SK-N-SH treated with all-trans-retinoic acid at 6 μM for 48 hours (cell line): Measurements from ENCODE around the gene C20orf141.
"Not testable (repeated sequence)": the region's sequence is repeated elsewhere in the genome, so short reads cannot be mapped to it uniquely, and the experiment has no call there.

ENCODE experiments used
- ATAC-seq: fragments of 200-7000 bp; cut with Tn5 transposase; 3 replicates; pipeline ENCODE4 v1.9.1; 2020; ENCODE audit warnings: mild to moderate bottlenecking, moderate library complexity
- ARNTL ChIP-seq: fragments of 450-650 bp; formaldehyde crosslinking; IDR thresholded peaks from 2 replicates; pipeline ENCODE4 v1.5.0; 2020; ENCODE audit warnings: low read depth, mild to moderate bottlenecking, moderate library complexity, borderline replicate concordance
- BACH2 ChIP-seq: fragments of 250-450 bp; sonication (Bioruptor Pico); IDR thresholded peaks from 2 replicates; pipeline ENCODE4 v1.9.0; 2021; ENCODE audit warnings: mild to moderate bottlenecking, borderline replicate concordance
- CSDC2 ChIP-seq: fragments of 250-450 bp; sonication (Bioruptor Pico); IDR thresholded peaks from 2 replicates; pipeline ENCODE4 v1.5.0; 2020; ENCODE audit warnings: mild to moderate bottlenecking, moderate library complexity
- OSR1 ChIP-seq: fragments of 250-450 bp; sonication (Bioruptor Pico); IDR thresholded peaks from 2 replicates; pipeline ENCODE4 v1.8.0; 2022; ENCODE audit warnings: moderate library complexity, mild to moderate bottlenecking, inconsistent platforms
- PATZ1 ChIP-seq: fragments of 250-450 bp; sonication (Bioruptor Pico); IDR thresholded peaks from 2 replicates; pipeline ENCODE4 v1.8.0; 2020; ENCODE audit warnings: mild to moderate bottlenecking, moderate library complexity, borderline replicate concordance
- SNAI2 ChIP-seq: fragments of 250-450 bp; sonication (Bioruptor Pico); IDR thresholded peaks from 2 replicates; pipeline ENCODE4 v1.5.0; 2020; ENCODE audit warnings: mild to moderate bottlenecking, moderate library complexity
- TOX ChIP-seq: fragments of 250-450 bp; sonication (Bioruptor Pico); IDR thresholded peaks from 2 replicates; pipeline ENCODE4 v1.8.0; 2021; ENCODE audit warnings: mild to moderate bottlenecking, moderate library complexity, borderline replicate concordance
- ZC3H10 ChIP-seq: fragments of 250-450 bp; sonication (Bioruptor Pico); IDR thresholded peaks from 2 replicates; pipeline ENCODE4 v1.5.1; 2021; ENCODE audit warnings: mild to moderate bottlenecking, moderate library complexity
- ZFP3 ChIP-seq: fragments of 250-450 bp; sonication (Bioruptor Pico); IDR thresholded peaks from 2 replicates; pipeline ENCODE4 v1.5.0; 2020; ENCODE audit warnings: mild to moderate bottlenecking, moderate library complexity
- ZFP30 ChIP-seq: fragments of 450-650 bp; formaldehyde crosslinking; IDR thresholded peaks from 2 replicates; pipeline ENCODE4 v1.5.0; 2022; ENCODE audit warnings: mild to moderate bottlenecking, moderate library complexity
- ZNF70 ChIP-seq: fragments of 450-650 bp; formaldehyde crosslinking; IDR thresholded peaks from 2 replicates; pipeline ENCODE4 v1.5.0; 2020; ENCODE audit warnings: mild to moderate bottlenecking, moderate library complexity
- ZNF8 ChIP-seq: fragments of 450-650 bp; formaldehyde crosslinking; IDR thresholded peaks from 2 replicates; pipeline ENCODE4 v1.5.0; 2020; ENCODE audit warnings: mild to moderate bottlenecking, moderate library complexity
- TF ChIP-seq, protein P1 (sequence below): fragments of 250-450 bp; sonication (Bioruptor Pico); IDR thresholded peaks from 2 replicates; pipeline ENCODE4 v1.8.0; 2021; ENCODE audit warnings: low read depth, mild to moderate bottlenecking, moderate library complexity, borderline replicate concordance
- TF ChIP-seq, protein P2 (sequence below): fragments of 250-450 bp; sonication (Bioruptor Pico); IDR thresholded peaks from 2 replicates; pipeline ENCODE4 v1.5.0; 2020; ENCODE audit warnings: mild to moderate bottlenecking, moderate library complexity
- TF ChIP-seq, protein P3 (sequence below): fragments of 250-450 bp; sonication (Bioruptor Pico); IDR thresholded peaks from 2 replicates; pipeline ENCODE4 v1.5.1; 2020; ENCODE audit warnings: low read depth, mild to moderate bottlenecking, moderate library complexity

C20orf141 gene

GRCh38 chr20:2768632-2769015 lies 46.2 kb upstream of the C20orf141 start:
- ATAC-seq: peak; percentile 25
- TF ChIP-seq ZFP30 (CRISPR knock-in tag): no peak
- TF ChIP-seq, all 23 proteins: peak for 0

GRCh38 chr20:2770091-2770490 lies 44.7 kb upstream of the C20orf141 start:
- not testable (repeated sequence) for ATAC-seq

GRCh38 chr20:2771631-2772080 lies 43.1 kb upstream of the C20orf141 start:
- no peak for ATAC-seq
- TF ChIP-seq TOX (no peak), ZNF8 (CRISPR knock-in tag) (no peak), SNAI2 (no peak), ZC3H10 (no peak), ZFP3 (no peak), PATZ1 (CRISPR knock-in tag) (no peak), ARNTL (CRISPR knock-in tag) (no peak), BACH2 (CRISPR knock-in tag) (no peak)
- TF ChIP-seq, protein P1, sequence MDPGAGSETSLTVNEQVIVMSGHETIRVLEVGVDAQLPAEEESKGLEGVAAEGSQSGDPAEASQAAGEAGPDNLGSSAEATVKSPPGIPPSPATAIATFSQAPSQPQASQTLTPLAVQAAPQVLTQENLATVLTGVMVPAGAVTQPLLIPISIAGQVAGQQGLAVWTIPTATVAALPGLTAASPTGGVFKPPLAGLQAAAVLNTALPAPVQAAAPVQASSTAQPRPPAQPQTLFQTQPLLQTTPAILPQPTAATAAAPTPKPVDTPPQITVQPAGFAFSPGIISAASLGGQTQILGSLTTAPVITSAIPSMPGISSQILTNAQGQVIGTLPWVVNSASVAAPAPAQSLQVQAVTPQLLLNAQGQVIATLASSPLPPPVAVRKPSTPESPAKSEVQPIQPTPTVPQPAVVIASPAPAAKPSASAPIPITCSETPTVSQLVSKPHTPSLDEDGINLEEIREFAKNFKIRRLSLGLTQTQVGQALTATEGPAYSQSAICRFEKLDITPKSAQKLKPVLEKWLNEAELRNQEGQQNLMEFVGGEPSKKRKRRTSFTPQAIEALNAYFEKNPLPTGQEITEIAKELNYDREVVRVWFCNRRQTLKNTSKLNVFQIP: no peak
- TF ChIP-seq, protein P2, sequence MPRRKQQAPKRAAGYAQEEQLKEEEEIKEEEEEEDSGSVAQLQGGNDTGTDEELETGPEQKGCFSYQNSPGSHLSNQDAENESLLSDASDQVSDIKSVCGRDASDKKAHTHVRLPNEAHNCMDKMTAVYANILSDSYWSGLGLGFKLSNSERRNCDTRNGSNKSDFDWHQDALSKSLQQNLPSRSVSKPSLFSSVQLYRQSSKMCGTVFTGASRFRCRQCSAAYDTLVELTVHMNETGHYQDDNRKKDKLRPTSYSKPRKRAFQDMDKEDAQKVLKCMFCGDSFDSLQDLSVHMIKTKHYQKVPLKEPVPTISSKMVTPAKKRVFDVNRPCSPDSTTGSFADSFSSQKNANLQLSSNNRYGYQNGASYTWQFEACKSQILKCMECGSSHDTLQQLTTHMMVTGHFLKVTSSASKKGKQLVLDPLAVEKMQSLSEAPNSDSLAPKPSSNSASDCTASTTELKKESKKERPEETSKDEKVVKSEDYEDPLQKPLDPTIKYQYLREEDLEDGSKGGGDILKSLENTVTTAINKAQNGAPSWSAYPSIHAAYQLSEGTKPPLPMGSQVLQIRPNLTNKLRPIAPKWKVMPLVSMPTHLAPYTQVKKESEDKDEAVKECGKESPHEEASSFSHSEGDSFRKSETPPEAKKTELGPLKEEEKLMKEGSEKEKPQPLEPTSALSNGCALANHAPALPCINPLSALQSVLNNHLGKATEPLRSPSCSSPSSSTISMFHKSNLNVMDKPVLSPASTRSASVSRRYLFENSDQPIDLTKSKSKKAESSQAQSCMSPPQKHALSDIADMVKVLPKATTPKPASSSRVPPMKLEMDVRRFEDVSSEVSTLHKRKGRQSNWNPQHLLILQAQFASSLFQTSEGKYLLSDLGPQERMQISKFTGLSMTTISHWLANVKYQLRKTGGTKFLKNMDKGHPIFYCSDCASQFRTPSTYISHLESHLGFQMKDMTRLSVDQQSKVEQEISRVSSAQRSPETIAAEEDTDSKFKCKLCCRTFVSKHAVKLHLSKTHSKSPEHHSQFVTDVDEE (CRISPR knock-in tag): no peak

- TF ChIP-seq PATZ1 (CRISPR knock-in tag): no peak
- TF ChIP-seq OSR1 (CRISPR knock-in tag): no peak
- TF ChIP-seq, protein P3, sequence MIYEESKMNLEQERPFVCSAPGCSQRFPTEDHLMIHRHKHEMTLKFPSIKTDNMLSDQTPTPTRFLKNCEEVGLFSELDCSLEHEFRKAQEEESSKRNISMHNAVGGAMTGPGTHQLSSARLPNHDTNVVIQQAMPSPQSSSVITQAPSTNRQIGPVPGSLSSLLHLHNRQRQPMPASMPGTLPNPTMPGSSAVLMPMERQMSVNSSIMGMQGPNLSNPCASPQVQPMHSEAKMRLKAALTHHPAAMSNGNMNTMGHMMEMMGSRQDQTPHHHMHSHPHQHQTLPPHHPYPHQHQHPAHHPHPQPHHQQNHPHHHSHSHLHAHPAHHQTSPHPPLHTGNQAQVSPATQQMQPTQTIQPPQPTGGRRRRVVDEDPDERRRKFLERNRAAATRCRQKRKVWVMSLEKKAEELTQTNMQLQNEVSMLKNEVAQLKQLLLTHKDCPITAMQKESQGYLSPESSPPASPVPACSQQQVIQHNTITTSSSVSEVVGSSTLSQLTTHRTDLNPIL (CRISPR knock-in tag): no peak
- no peak for TF ChIP-seq ZC3H10
- no peak for TF ChIP-seq ZNF8 (CRISPR knock-in tag)
- TF ChIP-seq CSDC2 (CRISPR knock-in tag): no peak
- TF ChIP-seq SNAI2: no peak
- TF ChIP-seq ZNF70: no peak
- TF ChIP-seq, all 23 proteins: peak for 0
- no peak for ATAC-seq
These were observed 41.0 kb upstream of the C20orf141 start for GRCh38 chr20:2773812-2774211.

DNA sequence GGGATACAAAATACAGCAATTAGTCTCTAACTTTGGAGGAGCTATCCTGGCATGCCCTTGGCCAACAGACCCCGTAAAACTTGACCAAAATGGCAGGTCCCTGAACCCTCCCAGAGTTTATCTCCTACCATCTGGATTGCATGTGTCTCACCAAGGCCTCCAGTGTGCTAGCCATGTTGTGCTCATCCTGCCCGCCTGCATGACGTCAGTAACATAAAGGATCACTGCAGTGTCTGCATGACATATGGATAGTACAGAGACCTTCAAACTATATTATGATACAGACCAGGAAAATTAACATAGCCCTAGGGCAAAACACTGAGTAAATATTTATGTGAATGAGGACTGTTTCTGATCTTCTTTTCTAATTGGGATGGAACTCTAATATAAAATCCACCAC lies 39.6 kb upstream of the C20orf141 start:
- TF ChIP-seq, protein P3 (CRISPR knock-in tag): no peak
- TF ChIP-seq ARNTL (CRISPR knock-in tag) (no peak), BACH2 (CRISPR knock-in tag) (no peak)
- TF ChIP-seq, all 23 proteins: peak for 0
- ATAC-seq: no peak
